HG02973 (cell line): Measurements from ENCODE around the gene DALRD3.
A peak's percentile ranks its signal among the peaks of the same experiment; 100 is the strongest.

Source experiments
- ATAC-seq: cut with Tn5 transposase; IDR thresholded peaks from one replicate; pipeline ENCODE4 v1.9.1; 2021; ENCODE audit warnings: moderate library complexity; ENCODE audit not compliant: unreplicated experiment

The DALRD3 gene, protein sequence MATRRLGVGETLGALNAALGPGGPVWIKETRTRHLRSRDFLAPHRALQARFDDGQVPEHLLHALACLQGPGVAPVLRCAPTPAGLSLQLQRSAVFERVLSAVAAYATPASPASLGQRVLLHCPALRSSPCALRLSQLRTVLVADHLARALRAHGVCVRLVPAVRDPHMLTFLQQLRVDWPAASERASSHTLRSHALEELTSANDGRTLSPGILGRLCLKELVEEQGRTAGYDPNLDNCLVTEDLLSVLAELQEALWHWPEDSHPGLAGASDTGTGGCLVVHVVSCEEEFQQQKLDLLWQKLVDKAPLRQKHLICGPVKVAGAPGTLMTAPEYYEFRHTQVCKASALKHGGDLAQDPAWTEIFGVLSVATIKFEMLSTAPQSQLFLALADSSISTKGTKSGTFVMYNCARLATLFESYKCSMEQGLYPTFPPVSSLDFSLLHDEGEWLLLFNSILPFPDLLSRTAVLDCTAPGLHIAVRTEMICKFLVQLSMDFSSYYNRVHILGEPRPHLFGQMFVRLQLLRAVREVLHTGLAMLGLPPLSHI

DNA sequence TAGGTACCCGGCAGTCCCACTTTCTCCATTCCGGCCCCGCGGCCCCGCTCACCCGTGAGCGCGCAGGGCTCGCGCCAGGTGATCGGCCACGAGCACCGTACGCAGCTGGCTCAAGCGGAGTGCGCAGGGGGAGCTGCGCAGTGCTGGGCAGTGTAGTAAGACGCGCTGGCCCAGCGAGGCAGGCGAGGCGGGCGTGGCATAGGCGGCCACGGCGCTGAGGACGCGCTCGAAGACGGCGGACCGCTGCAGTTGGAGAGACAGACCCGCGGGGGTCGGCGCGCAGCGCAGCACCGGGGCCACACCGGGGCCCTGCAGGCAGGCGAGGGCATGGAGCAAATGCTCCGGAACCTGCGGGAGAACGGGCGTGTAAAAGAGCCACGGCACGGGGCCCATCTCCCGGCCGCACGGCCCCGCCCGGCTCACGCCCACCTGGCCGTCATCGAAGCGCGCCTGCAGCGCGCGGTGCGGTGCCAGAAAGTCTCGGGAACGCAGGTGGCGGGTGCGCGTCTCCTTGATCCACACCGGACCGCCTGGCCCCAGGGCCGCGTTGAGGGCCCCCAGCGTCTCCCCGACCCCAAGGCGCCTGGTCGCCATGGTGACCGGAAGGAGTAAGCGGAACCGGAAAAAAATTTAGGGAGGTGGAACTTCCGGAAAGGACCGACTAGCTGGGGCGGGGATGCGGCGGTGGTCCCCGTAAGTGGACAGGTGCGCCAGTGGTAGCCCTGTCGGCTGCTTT, at the start of gene DALRD3:
Gene DALRD3, minus strand, starts transcription at position 610 of the 736 bp plus-strand sequence. Its CDS starts 16 bp downstream, at position 594.
- ATAC-seq: no peak

DNA sequence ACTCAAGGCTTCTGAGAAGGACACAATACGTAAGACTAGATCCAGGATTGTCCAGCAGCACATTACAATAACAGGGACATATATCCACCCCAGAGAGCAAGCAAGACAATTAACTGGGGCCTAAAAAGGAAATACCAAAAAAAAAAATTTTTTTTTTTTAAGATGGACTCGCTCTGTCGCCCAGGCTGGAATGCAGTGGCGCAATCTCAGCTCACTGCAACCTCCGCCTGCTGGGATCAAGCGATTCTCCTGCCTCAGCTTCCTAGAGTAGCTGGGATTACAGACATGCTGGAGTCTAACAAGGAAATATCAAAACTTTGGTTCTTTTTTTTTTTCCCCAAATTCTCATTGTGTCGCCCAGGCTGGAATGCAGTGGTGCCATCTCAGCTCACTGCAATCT, 39.6 kb upstream of the DALRD3 start:
- no peak for ATAC-seq

DNA sequence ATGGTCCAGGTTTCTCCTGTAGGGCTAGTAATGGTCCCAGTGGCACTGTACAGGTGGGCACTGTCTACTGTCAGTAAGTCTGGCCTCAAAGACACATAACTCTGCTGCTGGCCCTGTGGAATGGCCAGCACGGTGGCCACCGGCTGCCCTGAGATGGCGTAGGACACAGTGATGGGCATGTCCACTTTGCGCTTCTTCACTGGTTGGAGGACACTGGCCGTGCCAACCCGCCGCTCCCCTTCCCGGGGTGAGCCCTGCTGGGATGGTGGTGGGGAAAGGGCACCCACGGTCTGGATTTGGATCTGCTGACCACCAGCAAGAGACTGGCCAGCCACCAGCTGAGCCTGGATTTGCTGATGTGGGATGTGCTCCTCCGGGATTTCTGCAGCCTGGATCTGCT, 38.9 kb upstream of the DALRD3 start:
- ATAC-seq: no peak

DNA sequence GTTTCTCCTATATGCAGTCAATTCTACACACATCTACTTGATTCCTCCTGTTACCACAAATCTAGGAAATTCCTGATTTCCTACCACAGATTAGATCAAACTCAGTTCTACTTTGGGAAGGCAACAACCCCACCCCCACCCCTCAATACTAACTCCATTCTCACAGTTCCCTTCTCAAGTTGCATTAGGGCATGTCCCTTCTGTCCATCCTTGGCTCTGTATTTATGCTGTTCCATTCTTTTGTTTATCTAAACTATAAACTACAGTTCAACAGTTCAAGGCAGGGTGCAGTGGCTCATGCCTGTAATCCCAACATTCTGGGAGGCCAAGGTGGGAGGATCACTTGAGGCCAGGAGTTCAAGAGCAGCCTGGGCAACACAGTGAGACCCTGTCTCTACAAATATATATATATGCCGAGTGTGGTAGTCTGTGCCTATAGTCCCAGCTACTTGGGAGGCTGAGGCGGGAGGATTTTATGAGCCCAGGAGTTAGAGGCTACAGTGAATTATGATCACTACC, 36.0 kb upstream of the DALRD3 start:
- no peak for ATAC-seq

DNA sequence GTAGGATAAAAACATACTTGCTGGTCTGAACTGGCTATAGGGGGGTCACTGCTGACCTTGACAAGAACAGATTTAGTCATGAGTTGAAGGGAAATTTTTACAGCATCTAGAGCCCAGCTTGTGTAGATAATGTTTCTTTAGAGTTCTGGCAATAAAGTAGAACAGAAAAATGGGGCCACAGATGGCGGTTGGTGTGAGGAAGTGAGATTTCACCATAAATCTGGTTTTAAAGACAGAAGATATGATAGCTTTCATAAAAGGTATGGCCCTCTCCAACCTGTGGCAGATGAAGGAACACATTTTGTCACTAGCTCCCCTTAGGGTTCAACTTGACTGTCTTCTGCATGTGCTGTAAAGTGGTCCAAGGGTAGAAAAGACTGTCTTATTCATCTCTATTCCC, 35.2 kb upstream of the DALRD3 start:
- no peak for ATAC-seq

DNA sequence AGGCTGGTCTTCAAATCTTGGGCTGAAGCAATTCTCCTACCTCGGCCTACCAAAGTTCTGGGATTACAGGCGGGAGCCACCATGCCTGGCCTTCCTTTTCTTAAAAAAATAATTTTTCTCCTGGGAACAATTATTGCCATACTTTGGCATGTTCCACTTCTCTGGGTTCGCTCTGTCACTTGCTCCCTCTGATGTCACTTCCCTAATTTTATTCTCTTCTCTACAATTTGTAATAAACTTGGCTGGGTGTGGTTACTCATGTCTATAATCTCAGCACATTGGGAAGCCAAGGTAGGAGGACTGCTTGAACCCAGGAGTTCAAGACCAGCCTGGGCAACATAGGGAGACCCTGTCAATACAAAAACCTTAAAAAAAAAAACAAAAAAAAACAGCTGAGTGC, 16.9 kb upstream of the DALRD3 start:
- no peak for ATAC-seq

DNA sequence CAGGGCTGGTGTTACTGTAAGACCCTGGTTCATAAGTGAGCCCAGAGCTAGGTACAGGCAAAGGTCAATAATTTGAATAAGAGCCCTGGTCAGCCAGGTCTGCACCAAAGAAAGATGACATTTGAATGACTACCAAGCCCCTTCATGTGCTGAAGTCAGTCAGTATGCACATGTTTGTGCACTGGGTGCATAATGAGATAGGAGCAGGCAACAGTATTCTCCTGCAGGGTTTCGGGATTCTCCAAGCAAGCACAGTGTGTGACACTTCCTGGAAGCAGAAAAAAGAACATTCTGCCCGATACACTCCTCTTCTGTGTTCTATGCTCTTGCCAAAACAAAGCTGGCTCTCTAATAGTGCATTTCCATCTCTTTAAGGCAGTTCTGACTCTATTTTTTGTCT, 16.3 kb upstream of the DALRD3 start:
- ATAC-seq: no peak

DNA sequence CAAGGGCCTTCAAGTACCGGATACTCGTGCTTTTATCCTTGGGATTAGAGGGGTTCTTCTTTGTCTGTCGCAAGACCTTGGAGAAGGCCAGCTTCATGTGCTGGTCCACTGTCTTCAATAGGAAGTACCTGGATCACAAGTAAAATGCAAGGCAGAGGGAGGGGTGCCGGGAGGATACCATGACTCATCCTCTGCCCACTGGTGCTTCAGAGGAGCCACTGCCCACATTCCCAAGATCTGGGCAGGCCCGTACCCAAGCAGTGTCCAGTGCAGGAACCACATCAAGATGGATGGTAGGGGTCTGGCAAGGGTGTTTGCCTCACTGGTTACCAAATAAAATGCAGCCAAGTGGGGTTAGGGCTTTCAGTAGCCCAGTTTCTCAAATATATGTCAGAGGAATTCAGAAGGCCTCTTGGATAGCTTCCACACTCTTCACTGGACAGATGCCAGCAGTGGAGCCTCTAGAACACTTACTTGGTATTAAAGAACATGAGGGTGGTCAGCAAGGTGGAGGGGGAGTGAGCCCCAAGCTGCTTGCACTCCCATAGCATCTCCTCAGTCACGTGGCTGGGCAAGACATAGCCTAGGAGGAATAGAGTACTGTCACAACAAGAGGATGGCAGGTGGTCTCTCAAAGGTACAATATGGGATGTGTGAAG, 14.4 kb upstream of the DALRD3 start:
- ATAC-seq: no peak

DNA sequence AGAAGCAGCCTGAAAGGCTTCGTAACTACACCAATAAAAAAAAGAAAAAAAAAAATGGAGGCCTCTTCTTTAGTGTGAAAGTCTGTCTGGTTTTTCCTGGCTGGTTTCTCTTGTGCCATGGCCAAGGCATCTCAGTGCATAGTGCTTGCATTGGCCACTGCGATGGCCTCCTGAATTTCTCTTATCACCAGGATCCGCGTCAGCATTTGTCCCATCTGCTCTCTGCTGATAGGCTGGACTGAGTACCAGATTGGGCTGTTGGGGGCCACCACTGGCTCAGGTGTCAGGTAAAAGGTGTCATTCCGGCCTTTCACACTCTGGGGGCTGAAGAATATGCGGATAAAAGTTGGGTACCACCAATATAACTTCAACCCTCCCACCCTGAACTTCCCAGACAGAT, 11.9 kb upstream of the DALRD3 start:
- no peak for ATAC-seq

DNA sequence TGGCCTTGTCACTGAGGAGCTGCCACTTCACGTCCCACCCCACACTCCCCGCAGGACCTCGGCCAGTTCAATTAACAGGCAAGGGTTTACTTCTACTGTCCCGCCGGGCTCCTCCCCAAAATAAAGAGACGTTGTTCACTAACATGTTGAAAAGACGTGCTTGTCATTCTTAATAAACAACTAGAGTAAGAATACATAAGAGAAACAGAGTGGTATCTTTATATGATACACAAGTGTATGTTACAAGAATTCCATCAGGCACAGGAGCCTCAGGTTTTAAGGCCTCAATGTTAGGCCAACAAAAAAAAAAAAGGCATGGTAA, 11.1 kb upstream of the DALRD3 start:
- ATAC-seq: no peak

DNA sequence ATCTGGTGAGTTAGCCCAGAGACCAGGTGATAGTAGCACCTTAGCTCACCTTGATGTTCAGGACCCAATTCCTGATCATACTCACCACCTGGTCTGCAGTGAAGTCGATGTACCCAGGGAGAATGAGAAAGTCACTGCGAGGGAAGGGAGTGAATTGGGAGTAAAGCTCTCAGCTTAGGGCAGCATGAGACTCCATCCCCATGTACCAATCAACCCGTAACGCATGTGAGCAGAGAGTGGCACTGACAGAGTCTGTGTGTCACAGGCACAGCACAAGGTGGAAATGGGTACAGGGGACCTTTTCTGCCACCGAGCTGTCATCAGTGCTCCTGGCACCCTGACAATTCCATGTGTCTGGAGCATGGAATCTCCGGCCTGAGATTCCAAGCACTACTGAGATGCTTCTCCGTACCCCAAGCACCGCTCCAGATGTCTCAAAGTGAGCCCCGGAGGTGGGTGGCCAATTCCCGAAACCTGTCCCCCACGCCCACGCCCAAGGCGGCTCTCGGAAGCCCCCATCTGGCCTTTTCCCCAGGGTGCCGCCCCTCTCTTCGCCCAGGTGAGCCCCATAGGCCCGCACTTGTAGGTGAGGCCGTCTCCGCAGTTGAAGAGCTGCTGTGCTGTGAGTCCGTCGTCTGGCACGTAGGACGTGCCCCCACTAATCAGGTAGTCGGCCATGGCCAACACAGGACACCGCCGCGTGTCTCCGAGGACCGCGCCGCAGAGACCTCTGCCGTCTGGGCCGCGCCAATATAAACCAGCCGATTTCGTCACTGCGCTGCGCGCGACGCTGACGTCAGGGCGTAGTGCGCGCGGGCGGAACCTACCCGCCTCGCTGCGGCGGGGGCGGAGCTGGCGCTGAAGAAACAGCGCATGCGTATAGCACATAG, 10.5 kb upstream of the DALRD3 start, which contains the start of gene IMPDH2:
Gene IMPDH2, minus strand, starts transcription at position 726 of the 890 bp plus-strand sequence. Its CDS starts 48 bp downstream, at position 678.
- ATAC-seq: peak; percentile 80

DNA sequence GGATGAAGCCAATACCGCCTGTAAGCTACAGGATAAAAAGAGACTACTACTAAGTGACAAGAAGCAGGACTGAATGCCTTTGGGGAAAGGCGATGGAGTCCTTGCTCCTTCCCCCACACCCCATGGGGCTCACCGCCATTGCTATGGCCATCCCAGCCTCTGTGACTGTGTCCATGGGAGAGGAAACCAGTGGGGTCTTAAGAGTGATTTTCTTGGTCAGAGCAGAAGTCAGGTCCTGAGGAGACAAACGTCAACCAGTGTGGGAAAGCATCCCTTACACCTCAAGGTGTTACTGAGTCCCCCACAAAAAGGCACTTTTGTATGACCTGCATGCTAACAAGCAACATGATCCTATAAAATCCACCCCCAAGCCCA, 9.9 kb upstream of the DALRD3 start:
- no peak for ATAC-seq

DNA sequence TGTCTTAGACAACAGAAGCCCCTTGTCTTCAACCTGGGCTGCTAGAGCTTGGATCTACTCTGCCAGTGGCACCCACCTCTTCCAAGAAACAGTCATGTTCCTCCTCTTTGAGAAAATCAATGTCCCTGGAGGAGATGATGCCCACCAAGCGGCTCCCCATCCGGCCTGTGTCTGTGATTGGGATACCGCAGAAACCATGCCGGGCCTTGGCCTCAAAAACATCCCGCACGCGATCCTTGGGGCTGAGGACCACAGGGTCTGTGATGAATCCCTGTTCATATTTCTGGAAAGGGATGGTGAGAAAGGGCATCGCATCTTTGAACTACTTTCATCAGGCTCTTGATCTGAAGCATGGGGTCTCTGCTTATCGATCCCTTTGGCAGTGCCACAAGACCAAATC, 9.3 kb upstream of the DALRD3 start:
- ATAC-seq: no peak

DNA sequence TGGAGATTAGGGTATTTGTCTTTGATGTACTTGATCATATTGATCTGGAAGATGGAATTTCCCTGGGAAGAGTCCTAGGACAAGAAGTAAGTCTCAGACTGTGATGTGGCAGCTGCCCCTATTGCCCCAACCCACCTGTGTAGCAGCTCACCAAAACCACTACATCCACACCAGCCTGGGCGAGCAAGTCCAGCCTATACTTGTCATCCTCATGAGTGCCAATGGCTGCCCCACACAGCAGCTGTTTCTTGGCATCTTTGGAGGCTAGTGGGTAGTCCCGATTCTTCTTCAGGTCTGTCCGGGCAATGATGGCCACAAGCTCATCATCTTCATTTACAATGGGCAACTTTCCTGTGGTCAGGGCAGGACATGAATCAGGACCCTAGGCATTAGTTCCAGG, 8.2 kb upstream of the DALRD3 start:
- ATAC-seq: no peak

DNA sequence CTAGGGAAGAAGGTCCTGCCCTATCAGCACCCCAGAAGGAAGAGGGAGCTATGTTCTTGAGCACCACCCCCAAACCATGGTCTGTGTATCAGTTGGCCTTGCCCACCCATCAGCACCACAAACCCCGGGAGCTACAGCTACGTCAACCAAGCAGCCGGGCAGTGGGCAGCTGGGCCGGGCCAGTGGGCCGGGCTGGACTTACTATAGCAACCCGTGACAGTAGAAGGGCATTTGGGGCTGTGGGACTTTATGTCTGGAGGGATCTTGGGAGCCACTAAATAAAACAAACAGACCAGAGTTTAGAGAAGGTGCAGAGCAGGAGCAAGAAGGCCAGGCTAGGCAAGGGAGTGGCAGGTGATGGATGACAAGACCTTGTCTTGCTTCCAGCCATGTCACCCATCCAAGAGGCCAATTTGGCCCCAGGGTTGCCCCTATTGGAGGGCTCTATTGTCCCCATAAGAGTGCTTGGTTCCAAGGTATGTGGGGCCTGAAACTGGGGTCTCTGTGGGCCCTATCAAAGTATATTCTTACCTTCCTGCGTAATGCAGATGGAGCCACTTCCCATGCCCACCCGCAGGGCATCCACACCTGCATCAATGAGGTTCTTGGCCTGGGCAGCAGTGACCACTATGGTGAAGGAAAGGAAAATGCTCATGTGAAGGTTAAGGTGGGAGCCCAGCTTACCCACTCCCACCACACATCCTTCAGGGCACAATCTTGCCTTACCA, 7.6 kb upstream of the DALRD3 start:
- no peak for ATAC-seq

DNA sequence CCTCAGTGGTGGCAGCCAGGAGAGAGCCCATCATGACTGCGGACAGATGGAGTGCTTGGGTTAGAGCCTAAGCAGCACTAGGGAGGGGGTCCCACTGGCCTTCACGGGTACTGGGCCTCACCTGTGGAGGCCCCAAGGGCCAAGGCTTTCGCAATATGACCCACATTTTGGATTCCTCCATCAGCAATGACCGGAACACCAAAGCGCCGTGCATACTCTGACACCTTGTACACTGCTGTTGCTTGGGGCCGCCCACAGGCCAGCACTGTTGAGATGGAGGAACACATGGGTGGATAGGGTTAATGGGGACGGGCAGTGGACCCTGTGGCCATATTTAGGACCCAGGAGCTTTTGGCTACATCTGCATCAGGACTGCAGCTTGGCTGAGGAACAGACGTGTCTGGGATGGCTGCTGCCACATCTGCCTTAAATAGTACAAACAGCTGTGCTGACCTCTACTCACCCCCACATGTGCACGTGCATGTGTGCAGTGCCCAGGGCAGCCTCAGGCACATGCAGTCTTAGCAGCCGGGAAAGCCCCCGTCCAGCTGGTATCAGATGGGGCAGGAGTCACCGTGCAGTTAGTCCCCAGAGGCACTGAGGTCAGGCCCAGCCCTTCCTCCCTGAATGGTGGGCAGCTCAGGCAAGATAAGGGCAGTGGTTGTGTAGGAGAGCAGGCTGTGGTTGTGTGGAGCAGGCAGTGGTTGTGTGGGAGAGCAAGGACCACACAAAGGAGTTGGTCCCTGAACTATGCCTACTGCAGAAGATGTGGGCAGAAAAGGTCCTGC, 6.8 kb upstream of the DALRD3 start:
- ATAC-seq: no peak

DNA sequence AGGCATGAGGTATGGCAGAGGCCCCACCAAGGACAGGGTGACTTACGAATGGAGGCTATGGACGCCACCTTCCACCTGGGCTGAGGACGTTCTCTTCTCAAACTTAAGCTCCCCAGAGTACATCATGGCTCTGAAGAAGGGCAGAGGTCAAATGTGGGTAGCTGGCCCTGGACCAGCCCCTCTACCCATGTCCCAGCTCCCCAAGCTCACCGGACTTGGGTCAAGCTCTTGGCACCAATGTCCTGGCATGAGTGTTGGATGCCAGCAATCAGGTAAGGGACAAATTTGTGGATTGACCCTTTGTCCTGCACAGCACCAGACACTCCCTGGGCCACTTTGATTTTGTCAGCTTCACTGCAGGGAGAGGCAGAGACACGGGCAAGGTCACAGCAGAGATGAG, 6.1 kb upstream of the DALRD3 start:
- no peak for ATAC-seq

DNA sequence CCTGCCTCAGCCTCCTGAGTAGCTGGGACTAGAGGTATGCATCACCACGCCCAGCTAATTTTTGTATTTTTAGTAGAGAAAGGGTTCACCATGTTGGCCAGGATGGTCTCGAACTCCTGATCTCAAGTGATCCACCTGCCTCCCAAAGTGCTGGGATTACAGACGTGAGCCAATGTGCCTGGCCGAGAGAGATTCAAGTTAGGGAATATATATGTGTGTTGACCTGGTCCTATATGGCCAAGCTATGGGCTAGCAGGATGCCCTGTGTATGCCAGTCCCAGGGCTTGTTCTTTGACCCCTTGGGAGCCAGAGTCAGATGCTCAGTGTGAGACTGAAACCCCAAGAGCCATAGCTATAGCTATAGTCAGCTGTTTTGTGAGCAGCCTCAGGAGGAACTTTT, 5.4 kb upstream of the DALRD3 start:
- ATAC-seq: no peak

DNA sequence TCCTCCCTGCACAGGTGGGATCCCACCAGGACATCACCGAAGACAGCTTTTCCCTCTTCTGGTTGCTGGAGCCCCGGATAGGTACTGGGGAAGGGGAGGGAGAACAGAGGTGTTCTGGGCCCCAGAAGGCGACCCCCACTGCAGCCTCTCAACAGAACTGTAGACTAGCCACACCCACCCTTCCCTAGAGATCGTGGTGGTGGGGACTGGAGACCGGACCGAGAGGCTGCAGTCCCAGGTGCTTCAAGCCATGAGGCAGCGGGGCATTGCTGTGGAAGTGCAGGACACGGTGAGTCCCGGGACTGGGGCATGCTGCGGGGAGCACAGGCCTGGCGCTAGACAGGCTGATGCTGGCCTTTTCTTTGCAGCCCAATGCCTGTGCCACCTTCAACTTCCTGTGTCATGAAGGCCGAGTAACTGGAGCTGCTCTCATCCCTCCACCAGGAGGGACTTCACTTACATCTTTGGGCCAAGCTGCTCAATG, 4.3 kb upstream of the DALRD3 start:
- no peak for ATAC-seq
